K562 (cell line): ENCODE data around the gene SURF4.

Experiments used
- CEBPG ChIP-seq, 3 experiments: fragments of 200-800 bp in 1 of 3; sonication (Bioruptor generic) in 1 of 3; sonication (generic) in 1 of 3; formaldehyde crosslinking in 1 of 3; IDR thresholded peaks in 2 of 3; conservative IDR thresholded peaks in 1 of 3; 2 replicates each; pipeline versions ENCODE4 v1.6.1 to v1.8.0; 2016 to 2022; ENCODE audit warnings: missing compliant biosample characterization in 2 of 3, missing genetic modification characterization in 2 of 3, mild to moderate bottlenecking in 1 of 3, missing genetic modification reagents in 1 of 3
- HNRNPK ChIP-seq: fragments of 200-400 bp; formaldehyde crosslinking; IDR thresholded peaks from one replicate; pipeline ENCODE4 v1.6.1; 2018; ENCODE audit warnings: mild to moderate bottlenecking, low read depth, low read length; ENCODE audit not compliant: poor library complexity, severe bottlenecking
- POLR2A ChIP-seq: fragments of 450-650 bp; conservative IDR thresholded peaks from 2 replicates; pipeline ENCODE4 v1.6.1; 2016
- SETDB1 ChIP-seq: IDR thresholded peaks from one replicate; pipeline ENCODE4 v1.6.1; 2012; ENCODE audit warnings: low read length, control low read depth, inconsistent platforms
- SNRNP70 ChIP-seq: fragments of 200-400 bp; formaldehyde crosslinking; optimal IDR thresholded peaks from 2 replicates; pipeline ENCODE3; 2017; ENCODE audit warnings: low read depth, low read length

GRCh38 chr9:133315997-133316396 lies 59.9 kb downstream of the SURF4 start:
- no peak for TF ChIP-seq POLR2A
- no peak for TF ChIP-seq CEBPG (CRISPR knock-in tag; IDR thresholded peaks at IDR 0.05)
- no peak for TF ChIP-seq CEBPG (tag; conservative IDR thresholded peaks at IDR 0.05 in 1 of 2, IDR thresholded peaks at IDR 0.05 in 1 of 2)
- no peak for TF ChIP-seq HNRNPK
- TF ChIP-seq SNRNP70 = no peak
- TF ChIP-seq SETDB1 = no peak
